Suprapubic skin (tissue), 4 donors: ENCODE measurements around the gene KYNU. TPM values are rescaled to one million over a fixed set of nuclear protein-coding genes. Genes with fewer than 3 reads are reported as not detected.
"Not testable (repeated sequence)": the region's sequence is repeated elsewhere in the genome, so short reads cannot be mapped to it uniquely, and the experiment has no call there.

Experiments
- DNase-seq, 2 donors: peaks; one replicate each; pipeline ENCODE4 v3.0.0-alpha.2; 2019; ENCODE audit warnings: low spot score in 2 of 2
- H3K27ac ChIP-seq: fragments of 200-600 bp; sonication (generic); one replicate; pipeline ENCODE4 v1.5.1; 2019
- H3K27me3 ChIP-seq: fragments of 200-600 bp; sonication (generic); one replicate; pipeline ENCODE4 v1.5.1; 2019
- H3K36me3 ChIP-seq: fragments of 200-600 bp; sonication (generic); one replicate; pipeline ENCODE4 v1.5.1; 2019
- H3K4me1 ChIP-seq: fragments of 200-600 bp; sonication (generic); one replicate; pipeline ENCODE4 v1.5.1; 2019
- H3K4me3 ChIP-seq: fragments of 200-600 bp; sonication (generic); one replicate; pipeline ENCODE4 v1.5.1; 2019; ENCODE audit warnings: mild to moderate bottlenecking
- H3K9me3 ChIP-seq: fragments of 200-600 bp; sonication (generic); one replicate; pipeline ENCODE4 v1.5.1; 2019
- CTCF ChIP-seq, 2 donors: fragments of 200-600 bp in 1 of 2; fragments of 450-650 bp in 1 of 2; sonication (generic) in 1 of 2; IDR thresholded peaks; one replicate each; pipeline ENCODE4 v1.5.1; 2016 to 2019; ENCODE audit warnings: antibody characterized with exemption in 2 of 2, mild to moderate bottlenecking in 1 of 2, moderate library complexity in 1 of 2
- EP300 ChIP-seq: sonication (generic); formaldehyde crosslinking; IDR thresholded peaks from one replicate; pipeline ENCODE4 v1.6.1; 2017; ENCODE audit warnings: antibody characterized with exemption
- POLR2A ChIP-seq, 2 donors: fragments of 450-650 bp; IDR thresholded peaks; one replicate each; pipeline ENCODE4 v1.6.1; 2017; ENCODE audit warnings: antibody characterized with exemption in 2 of 2, mild to moderate bottlenecking in 2 of 2, moderate library complexity in 2 of 2
- POLR2AphosphoS5 ChIP-seq, 3 donors: sonication (generic); formaldehyde crosslinking; IDR thresholded peaks; one replicate each; pipeline ENCODE4 v1.6.1; 2017; ENCODE audit warnings: antibody characterized with exemption in 3 of 3
- WGBS: methylation state at CpG from one replicate; pipeline ENCODE4 v1.1.5; 2018; 5-methylcytosine and 5-hydroxymethylcytosine counted together
- total RNA-seq, 4 donors: library from RNA; depleted of rRNA; stranded (reverse); fragments of >200 nt; gene quantifications; one replicate each; pipeline ENCODE4 v1.1.0, GENCODE V29; 2016

Gene KYNU
- total RNA-seq, 4 donors from 2014 or later = 0.29 to 3.9 (median 2.0) TPM

GRCh38 chr2:142858961-142859360 is 18.5 kb upstream of the KYNU start:
- WGBS = 90% methylated on average over 1 of the region's 1 CpG
- no peak for DNase-seq

GRCh38 chr2:142862299-142862698 is 15.2 kb upstream of the KYNU start:
- Histone ChIP-seq H3K4me3 (no peak overlapping the region), H3K27me3 (no peaks in the 10 kb centered on the region), H3K4me1 (peaks cover 18% of the 10 kb centered on the region), H3K36me3 (no peaks in the 10 kb centered on the region), H3K9me3 (no peaks in the 10 kb centered on the region), H3K27ac (no peak overlapping the region)
- TF ChIP-seq EP300 (no peak), POLR2A (IDR thresholded peaks at IDR 0.05) (no peak), POLR2AphosphoS5 (IDR thresholded peaks at IDR 0.05) (no peak), CTCF (IDR thresholded peaks at IDR 0.05) (no peak)
- 84% methylated on average over 4 of the region's 4 CpGs for WGBS
- no peak for DNase-seq

More at GRCh38 chr2:142858961-142859360, 18.5 kb upstream of the KYNU start:
- H3K4me1 ChIP-seq = no peaks in the 10 kb centered on the region
- H3K27me3 ChIP-seq = no peaks in the 10 kb centered on the region
- no peak overlapping the region for H3K27ac ChIP-seq
- no peaks in the 10 kb centered on the region for H3K36me3 ChIP-seq
- TF ChIP-seq CTCF (IDR thresholded peaks at IDR 0.05) (no peak), POLR2AphosphoS5 (IDR thresholded peaks at IDR 0.05) (no peak)
- H3K9me3 ChIP-seq = no peaks in the 10 kb centered on the region
- H3K4me3 ChIP-seq = no peak overlapping the region

GRCh38 chr2:142862847-142863246 is 14.6 kb upstream of the KYNU start:
- DNase-seq = no peak
- H3K27ac ChIP-seq = no peak overlapping the region
- H3K36me3 ChIP-seq = no peaks in the 10 kb centered on the region
- 90% methylated on average over 5 of the region's 5 CpGs for WGBS
- no peaks in the 10 kb centered on the region for H3K27me3 ChIP-seq
- TF ChIP-seq CTCF (IDR thresholded peaks at IDR 0.05) (no peak), POLR2A (IDR thresholded peaks at IDR 0.05) (no peak), EP300 (no peak), POLR2AphosphoS5 (IDR thresholded peaks at IDR 0.05) (no peak)
- peaks cover 23% of the 10 kb centered on the region for H3K4me1 ChIP-seq
- no peak overlapping the region for H3K4me3 ChIP-seq
- H3K9me3 ChIP-seq = no peaks in the 10 kb centered on the region

- no peak for DNase-seq
- Histone ChIP-seq H3K4me3 (no peak overlapping the region), H3K27me3 (no peaks in the 10 kb centered on the region), H3K9me3 (no peaks in the 10 kb centered on the region), H3K36me3 (no peaks in the 10 kb centered on the region), H3K27ac (no peak overlapping the region), H3K4me1 (peaks cover 30% of the 10 kb centered on the region)
- 67% methylated on average over 2 of the region's 2 CpGs for WGBS
- TF ChIP-seq POLR2A (IDR thresholded peaks at IDR 0.05) (no peak), POLR2AphosphoS5 (IDR thresholded peaks at IDR 0.05) (no peak), EP300 (no peak), CTCF (IDR thresholded peaks at IDR 0.05) (no peak)
Measured at GRCh38 chr2:142863485-142863961, 13.9 kb upstream of the KYNU start.

GRCh38 chr2:142864605-142865004 is 12.9 kb upstream of the KYNU start:
- not testable (repeated sequence) for H3K36me3 ChIP-seq, H3K27me3 ChIP-seq, DNase-seq, H3K9me3 ChIP-seq, H3K27ac ChIP-seq, H3K4me3 ChIP-seq
- H3K4me1 ChIP-seq = peaks cover 35% of the 10 kb centered on the region
- 100% methylated on average over 2 of the region's 2 CpGs for WGBS

- 18% methylated on average over 1 of the region's 1 CpG for WGBS
- Histone ChIP-seq H3K27ac (peak overlapping the region; percentile 82), H3K4me1 (peaks cover 35% of the 10 kb centered on the region), H3K9me3 (no peaks in the 10 kb centered on the region), H3K4me3 (no peak overlapping the region), H3K36me3 (no peaks in the 10 kb centered on the region), H3K27me3 (no peaks in the 10 kb centered on the region)
- no peak for DNase-seq
- TF ChIP-seq EP300 = no peak
- TF ChIP-seq POLR2A (IDR thresholded peaks at IDR 0.05) = no peak
- no peak for TF ChIP-seq POLR2AphosphoS5 (IDR thresholded peaks at IDR 0.05)
- no peak for TF ChIP-seq CTCF (IDR thresholded peaks at IDR 0.05)
Measured at GRCh38 chr2:142865924-142866323, 11.5 kb upstream of the KYNU start.
